ENCODE measurements around the gene MPPED2. TPM values are rescaled to one million over a fixed set of nuclear protein-coding genes. Genes with fewer than 3 reads are reported as not detected.
A peak's percentile ranks its signal among the peaks of the same experiment; 100 is the strongest.
"Not testable (repeated sequence)": the region's sequence is repeated elsewhere in the genome, so short reads cannot be mapped to it uniquely, and the experiment has no call there.

Gene MPPED2
- total RNA-seq, 4 donors from 2014 or later: 1.4 to 17.9 (median 5.3) TPM

DNA sequence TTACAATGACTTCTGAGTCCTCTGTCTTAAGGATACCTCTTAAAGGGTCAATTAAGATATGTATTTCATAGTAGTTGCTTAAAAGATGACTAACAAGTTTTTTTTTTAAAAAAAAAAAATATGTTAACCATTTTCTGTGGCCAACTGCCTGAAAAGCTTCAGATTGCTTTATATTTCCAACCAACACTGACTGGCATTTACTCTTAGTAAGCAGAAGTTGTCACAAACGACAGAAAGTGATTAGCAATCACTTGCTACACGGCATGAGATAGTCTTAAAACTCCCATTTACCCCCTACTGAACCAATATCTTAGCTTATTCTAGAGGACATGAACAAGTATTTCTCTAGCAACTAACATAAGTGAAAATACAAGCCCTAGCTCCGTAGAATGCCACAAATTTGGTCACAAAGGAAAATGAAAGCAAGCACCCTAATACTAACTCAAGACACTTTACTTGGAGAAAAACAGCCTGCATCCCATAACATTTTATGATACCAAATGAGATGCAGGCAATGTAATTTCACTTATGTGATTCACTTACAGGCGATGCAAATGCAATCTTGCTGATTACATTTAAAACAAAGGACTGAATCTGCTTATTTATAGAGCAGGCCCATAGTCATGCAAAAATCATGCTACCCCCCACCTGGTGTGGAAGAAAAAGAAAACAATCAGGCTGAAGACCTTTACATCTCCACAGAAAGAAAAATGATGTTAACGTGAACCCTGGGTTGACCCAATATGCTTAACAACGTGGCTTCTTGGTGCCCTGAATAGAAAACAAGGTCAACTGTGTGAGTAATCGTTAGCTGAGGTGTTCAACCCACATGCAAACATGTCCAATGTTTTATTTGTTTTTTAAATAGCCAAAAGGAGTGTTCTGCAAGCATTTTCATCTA is 25.7 kb downstream of the MPPED2 start:
- no peak for ATAC-seq
- H3K36me3 ChIP-seq: no peaks in the 10 kb centered on the region
- H3K4me1 ChIP-seq: no peaks in the 10 kb centered on the region
- WGBS, 2 donors (ENCODE audit: low coverage in 1 of 2): 46 to 56% methylated on average over 7 of the region's 7 CpGs
- no peaks in the 10 kb centered on the region for H3K27me3 ChIP-seq
- peak overlapping the region; percentile 15 to 24 for H3K4me3 ChIP-seq
- H3K27ac ChIP-seq: peak overlapping the region in 1 of 4 donors; percentile 11
- TF ChIP-seq EP300 (IDR thresholded peaks at IDR 0.05): no peak
- no peak for TF ChIP-seq POLR2A (IDR thresholded peaks at IDR 0.05)
- TF ChIP-seq, protein P1, sequence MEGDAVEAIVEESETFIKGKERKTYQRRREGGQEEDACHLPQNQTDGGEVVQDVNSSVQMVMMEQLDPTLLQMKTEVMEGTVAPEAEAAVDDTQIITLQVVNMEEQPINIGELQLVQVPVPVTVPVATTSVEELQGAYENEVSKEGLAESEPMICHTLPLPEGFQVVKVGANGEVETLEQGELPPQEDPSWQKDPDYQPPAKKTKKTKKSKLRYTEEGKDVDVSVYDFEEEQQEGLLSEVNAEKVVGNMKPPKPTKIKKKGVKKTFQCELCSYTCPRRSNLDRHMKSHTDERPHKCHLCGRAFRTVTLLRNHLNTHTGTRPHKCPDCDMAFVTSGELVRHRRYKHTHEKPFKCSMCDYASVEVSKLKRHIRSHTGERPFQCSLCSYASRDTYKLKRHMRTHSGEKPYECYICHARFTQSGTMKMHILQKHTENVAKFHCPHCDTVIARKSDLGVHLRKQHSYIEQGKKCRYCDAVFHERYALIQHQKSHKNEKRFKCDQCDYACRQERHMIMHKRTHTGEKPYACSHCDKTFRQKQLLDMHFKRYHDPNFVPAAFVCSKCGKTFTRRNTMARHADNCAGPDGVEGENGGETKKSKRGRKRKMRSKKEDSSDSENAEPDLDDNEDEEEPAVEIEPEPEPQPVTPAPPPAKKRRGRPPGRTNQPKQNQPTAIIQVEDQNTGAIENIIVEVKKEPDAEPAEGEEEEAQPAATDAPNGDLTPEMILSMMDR (IDR thresholded peaks at IDR 0.05): no peak
- TF ChIP-seq POLR2AphosphoS5 (IDR thresholded peaks at IDR 0.05): no peak
- H3K9me3 ChIP-seq: no peaks in the 10 kb centered on the region

DNA sequence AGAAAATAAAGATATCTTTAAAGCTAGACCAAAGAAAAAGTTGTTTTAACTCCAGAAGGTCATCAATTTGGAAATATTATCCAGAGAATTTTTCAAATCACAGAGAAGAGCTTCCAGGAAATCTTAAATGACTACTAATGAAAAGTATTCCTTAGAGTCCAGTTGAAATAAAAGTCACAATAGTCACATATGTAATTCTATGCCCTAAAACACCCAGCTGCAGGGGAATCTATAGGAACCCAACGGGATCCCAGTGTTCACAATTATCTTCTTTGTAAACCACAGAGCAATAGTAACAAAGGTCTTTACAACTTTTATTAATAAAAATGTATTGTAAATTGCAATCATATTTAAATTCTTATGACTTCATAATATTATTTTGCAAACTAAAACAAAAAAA is 27.1 kb downstream of the MPPED2 start:
- WGBS, 2 donors (ENCODE audit: low coverage in 1 of 2): 94 to 100% methylated on average over 1 of the region's 1 CpG
- TF ChIP-seq POLR2AphosphoS5 (IDR thresholded peaks at IDR 0.05): no peak
- TF ChIP-seq, protein P1 (IDR thresholded peaks at IDR 0.05): no peak
- no peak for TF ChIP-seq EP300 (IDR thresholded peaks at IDR 0.05)
- no peak for TF ChIP-seq POLR2A (IDR thresholded peaks at IDR 0.05)
- H3K4me1 ChIP-seq: no peaks in the 10 kb centered on the region
- H3K36me3 ChIP-seq: no peaks in the 10 kb centered on the region
- no peak overlapping the region for H3K4me3 ChIP-seq
- no peak overlapping the region for H3K27ac ChIP-seq
- no peak for ATAC-seq
- no peaks in the 10 kb centered on the region for H3K9me3 ChIP-seq
- H3K27me3 ChIP-seq: no peaks in the 10 kb centered on the region

DNA sequence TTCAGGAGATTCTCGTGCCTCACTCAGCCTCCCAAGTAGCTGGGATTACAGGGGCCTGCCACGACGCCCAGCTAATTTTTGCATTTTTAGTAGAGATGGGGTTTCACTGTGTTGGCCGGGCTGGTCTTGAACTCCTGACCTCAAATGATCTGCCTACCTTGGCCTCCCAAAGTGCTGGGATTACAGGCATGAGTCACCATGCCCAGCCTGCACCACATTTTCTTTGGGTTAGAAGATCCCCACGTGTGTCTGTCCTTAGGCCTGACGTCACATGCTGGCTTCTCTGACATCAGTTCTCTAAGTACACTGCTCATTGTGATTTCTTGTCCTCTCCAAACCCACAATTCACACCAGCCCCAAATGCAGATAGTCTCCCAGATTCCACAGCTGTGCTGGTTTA is 31.6 kb downstream of the MPPED2 start:
- WGBS, 2 donors (ENCODE audit: low coverage in 1 of 2): 89 to 92% methylated on average over 3 to 4 of the region's 6 CpGs
- H3K9me3 ChIP-seq, H3K27me3 ChIP-seq, ATAC-seq, H3K27ac ChIP-seq, H3K4me3 ChIP-seq, H3K36me3 ChIP-seq, H3K4me1 ChIP-seq: not testable (repeated sequence)

DNA sequence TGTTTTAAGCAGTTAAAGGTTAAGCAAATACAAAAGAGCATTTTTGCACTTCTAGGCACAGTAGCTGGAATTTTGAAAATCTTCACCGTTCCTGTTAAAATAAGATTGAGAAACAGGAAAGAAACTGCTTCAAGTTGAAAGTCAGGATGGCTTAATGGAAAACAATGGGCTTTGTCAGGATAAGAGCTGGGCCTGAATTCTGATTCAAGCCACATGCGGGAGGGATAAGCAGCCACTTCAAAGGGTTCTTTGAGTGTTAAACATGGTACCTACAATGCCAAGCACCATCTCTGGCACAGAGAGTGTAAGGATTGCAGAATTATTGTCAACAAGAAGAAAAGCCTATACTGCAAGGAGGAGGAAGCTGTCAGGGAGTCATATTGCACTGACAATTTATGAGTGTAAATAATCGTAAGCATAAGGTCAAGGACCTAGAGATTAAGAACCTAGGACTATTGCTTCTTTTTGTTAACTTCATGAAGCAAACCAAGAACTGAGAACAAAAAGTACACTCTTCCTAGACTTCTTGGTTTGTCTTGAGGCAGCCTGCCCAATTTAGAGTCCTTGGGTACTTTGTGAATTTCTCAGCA is 32.5 kb downstream of the MPPED2 start:
- Histone ChIP-seq H3K4me1 (no peaks in the 10 kb centered on the region), H3K27ac (no peak overlapping the region), H3K36me3 (no peaks in the 10 kb centered on the region), H3K9me3 (no peaks in the 10 kb centered on the region), H3K4me3 (no peak overlapping the region), H3K27me3 (no peaks in the 10 kb centered on the region)
- ATAC-seq: no peak
- TF ChIP-seq POLR2A (IDR thresholded peaks at IDR 0.05): no peak
- no peak for TF ChIP-seq EP300 (IDR thresholded peaks at IDR 0.05)
- TF ChIP-seq, protein P1 (IDR thresholded peaks at IDR 0.05): no peak
- TF ChIP-seq POLR2AphosphoS5 (IDR thresholded peaks at IDR 0.05): no peak
- WGBS, 2 donors (ENCODE audit: low coverage in 1 of 2): 66 to 68% methylated on average over 3 of the region's 3 CpGs

- no peak for ATAC-seq
- Histone ChIP-seq H3K27me3 (no peaks in the 10 kb centered on the region), H3K4me3 (no peak overlapping the region), H3K4me1 (no peaks in the 10 kb centered on the region), H3K27ac (no peak overlapping the region), H3K36me3 (no peaks in the 10 kb centered on the region), H3K9me3 (no peaks in the 10 kb centered on the region)
- WGBS, 2 donors (ENCODE audit: low coverage in 1 of 2): 100% methylated on average over 4 of the region's 5 CpGs
- TF ChIP-seq, protein P1 (IDR thresholded peaks at IDR 0.05): no peak
- TF ChIP-seq POLR2A (IDR thresholded peaks at IDR 0.05) (no peak), POLR2AphosphoS5 (IDR thresholded peaks at IDR 0.05) (no peak), EP300 (IDR thresholded peaks at IDR 0.05) (no peak)
These were observed 33.3 kb downstream of the MPPED2 start for GRCh38 chr11:30552839-30553238.
